Muscle of leg (tissue), 11 donors: ENCODE results near the gene CERKL. TPM values are rescaled to one million over a fixed set of nuclear protein-coding genes. Genes with fewer than 3 reads are reported as not detected.

ENCODE experiments used
- DNase-seq: peaks from one replicate; pipeline ENCODE4 v3.0.0; 2013
- H3K27ac ChIP-seq: one replicate; pipeline ENCODE4 v1.5.1; 2013; ENCODE audit warnings: mild to moderate bottlenecking, low read length, control low read depth
- H3K27me3 ChIP-seq: one replicate; pipeline ENCODE4 v1.6.1; 2013; ENCODE audit warnings: low read length; ENCODE audit not compliant: control insufficient read depth, insufficient read depth
- H3K36me3 ChIP-seq: one replicate; pipeline ENCODE4 v1.6.1; 2013; ENCODE audit warnings: low read length; ENCODE audit not compliant: control insufficient read depth, insufficient read depth
- H3K4me1 ChIP-seq: one replicate; pipeline ENCODE4 v1.6.1; 2013; ENCODE audit warnings: low read length; ENCODE audit not compliant: control insufficient read depth, insufficient read depth
- H3K4me3 ChIP-seq: one replicate; pipeline ENCODE4 v1.5.1; 2013; ENCODE audit warnings: low read length, control low read depth
- H3K9me3 ChIP-seq: replicated peaks from 2 replicates; pipeline ENCODE4 v1.6.1; 2013; ENCODE audit warnings: low read depth, low read length; ENCODE audit not compliant: control insufficient read depth
- WGBS: methylation state at CpG from one replicate; pipeline ENCODE4 v1.1.5; 2013; ENCODE audit warnings: missing lambda C conversion rate; ENCODE audit not compliant: insufficient coverage; 5-methylcytosine and 5-hydroxymethylcytosine counted together
- polyA plus RNA-seq, 8 donors: library from polyadenylated mRNA; unstranded; fragments of 120-200 nt; gene quantifications; one replicate each; pipeline versions ENCODE4 v1.2.1 to v1.2.3, GENCODE V29; 2013; ENCODE audit warnings: inconsistent platforms in 1 of 8, low replicate concordance in 1 of 8; ENCODE audit not compliant: insufficient read length in 8 of 8, insufficient read depth in 1 of 8
- total RNA-seq: library from RNA; stranded (reverse); fragments of 120-200 nt; gene quantifications from one replicate; pipeline ENCODE4 v1.2.4, GENCODE V29; 2013

The CERKL gene
- total and polyA plus RNA-seq, 9 donors: 5.9 to 9.8 (median 7.8) TPM; not detected in 1

DNA sequence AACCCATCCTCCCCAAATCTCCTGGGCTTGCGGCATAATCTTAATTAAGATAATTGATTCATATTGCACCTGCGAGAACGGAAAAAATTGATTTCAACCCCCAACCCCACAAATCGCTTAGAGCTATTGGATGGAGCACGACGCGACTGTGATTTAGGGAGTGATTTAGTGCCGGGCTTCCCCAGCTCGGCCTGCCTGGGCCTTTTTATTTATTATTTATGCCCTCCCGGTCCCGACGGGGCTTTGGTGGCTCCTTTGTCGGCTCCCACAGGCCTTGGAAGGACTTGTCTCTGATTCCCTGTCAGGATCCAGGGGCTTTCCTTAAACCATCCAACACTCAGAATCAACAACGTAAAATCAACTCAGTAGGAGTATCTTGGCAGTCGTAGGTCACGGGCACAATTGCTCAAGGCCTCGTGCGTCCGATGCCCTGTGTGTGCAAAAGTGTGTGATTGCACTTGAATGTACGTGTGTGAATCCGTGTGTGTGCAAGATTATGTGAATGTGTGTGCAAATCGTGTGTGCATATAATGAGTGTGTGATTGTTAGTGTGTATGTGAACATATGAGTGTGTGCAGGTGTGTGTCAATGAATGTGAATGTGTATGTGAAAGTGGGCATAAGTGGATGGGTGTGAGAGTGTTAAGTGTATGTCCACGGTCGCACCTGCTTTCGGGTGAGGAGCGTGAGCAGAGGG is 27.7 kb upstream of the CERKL start:
- no peak overlapping the region for H3K4me3 ChIP-seq
- 7% methylated on average over 12 of the region's 26 CpGs for WGBS

DNA sequence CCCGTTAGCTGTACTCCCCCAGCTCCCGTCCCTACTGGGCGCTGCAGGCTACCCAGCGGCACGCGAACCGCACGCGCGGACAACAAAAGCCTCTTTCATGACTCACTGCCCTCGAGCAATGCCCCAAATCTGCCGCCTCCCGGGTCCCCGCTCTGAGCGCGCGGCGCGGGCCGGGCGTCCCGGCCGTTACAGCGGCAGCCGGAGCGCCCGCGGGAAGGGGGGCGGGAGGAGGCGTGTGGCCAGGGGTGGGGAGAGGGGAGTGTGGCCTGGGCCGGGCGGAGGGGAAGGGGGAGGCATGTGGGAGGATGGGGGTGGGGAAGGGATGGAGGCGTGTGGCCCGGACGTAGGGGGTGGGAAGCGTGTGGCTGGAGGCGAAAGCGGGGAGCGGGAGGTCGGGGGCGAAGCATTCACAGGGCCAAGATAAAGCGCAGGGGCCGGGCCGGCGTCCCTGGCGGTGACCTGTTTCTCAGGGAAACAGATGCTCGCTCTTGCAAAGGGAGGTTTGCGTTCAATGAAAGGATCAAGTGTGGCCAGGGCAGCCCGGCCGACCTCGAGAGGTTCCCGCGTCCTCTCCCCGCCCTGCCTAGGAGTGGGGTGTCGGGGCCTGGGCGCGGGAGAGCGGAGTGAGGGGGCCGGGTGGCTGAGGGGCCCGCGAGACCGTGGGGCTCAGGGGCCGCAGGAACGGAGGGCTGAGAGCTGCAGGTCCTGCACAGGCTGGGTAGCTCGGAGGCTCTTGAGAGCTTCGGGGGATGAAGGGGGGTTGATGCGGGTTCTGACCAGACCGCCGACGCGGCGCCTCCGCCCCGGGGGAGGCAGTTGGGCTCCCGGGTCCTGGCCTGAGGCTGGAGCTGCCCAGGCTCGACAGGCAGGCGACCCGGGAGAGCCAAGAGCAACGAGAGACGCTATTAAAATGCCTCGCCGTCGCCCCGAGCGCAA is 26.9 kb upstream of the CERKL start:
- peaks cover 13% of the 10 kb centered on the region for H3K4me1 ChIP-seq
- no peak overlapping the region for H3K27ac ChIP-seq
- under 1% methylated on average over 56 of the region's 85 CpGs for WGBS
- peaks cover 71% of the 10 kb centered on the region for H3K27me3 ChIP-seq
- H3K9me3 ChIP-seq: no peaks in the 10 kb centered on the region
- no peak for DNase-seq
- H3K4me3 ChIP-seq: no peak overlapping the region
- H3K36me3 ChIP-seq: no peaks in the 10 kb centered on the region

More for the DNA sequence above, 27.7 kb upstream of the CERKL start:
- no peak for DNase-seq
- Histone ChIP-seq H3K36me3 (no peaks in the 10 kb centered on the region), H3K27me3 (peaks cover 65% of the 10 kb centered on the region), H3K9me3 (no peaks in the 10 kb centered on the region), H3K27ac (no peak overlapping the region), H3K4me1 (peaks cover 13% of the 10 kb centered on the region)

DNA sequence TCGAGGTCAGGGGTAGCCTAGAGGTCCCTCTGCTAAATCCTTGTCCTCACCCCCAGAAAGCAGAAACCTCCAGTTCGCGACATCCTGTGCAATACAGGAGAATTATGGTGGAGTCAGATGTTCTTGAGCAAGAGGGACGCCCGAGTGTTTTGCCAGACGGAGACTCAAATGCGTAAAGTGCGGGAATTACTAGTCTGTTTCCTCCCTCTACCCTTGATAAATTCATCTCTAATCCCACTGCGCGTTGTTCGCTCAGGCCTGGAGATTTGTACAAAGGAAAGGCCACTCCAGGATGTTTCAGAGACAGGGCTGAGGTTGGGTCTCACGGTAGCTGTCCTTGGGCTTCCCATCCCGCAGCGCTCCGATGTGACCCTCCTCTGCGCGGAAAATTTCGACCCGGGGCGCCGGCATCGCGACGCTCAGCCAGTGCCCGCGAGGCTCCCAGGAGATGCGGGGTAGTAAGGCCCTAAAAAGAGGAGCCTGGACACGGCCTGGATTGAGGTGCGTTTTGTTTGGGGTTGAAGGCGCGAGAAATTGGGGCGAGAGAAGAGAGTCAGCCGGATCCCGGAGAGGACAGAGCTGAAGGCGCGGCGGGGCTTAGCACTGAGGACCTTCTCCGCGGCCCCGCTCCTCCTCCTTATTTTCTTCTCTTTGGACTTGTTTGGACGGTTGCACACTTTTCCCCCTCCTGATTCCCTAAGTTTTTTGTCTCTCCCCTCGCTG is 26.1 kb upstream of the CERKL start:
- Histone ChIP-seq H3K27me3 (peaks cover 80% of the 10 kb centered on the region), H3K9me3 (no peaks in the 10 kb centered on the region), H3K27ac (no peak overlapping the region), H3K4me3 (no peak overlapping the region), H3K36me3 (no peaks in the 10 kb centered on the region), H3K4me1 (peaks cover 13% of the 10 kb centered on the region)
- under 1% methylated on average over 31 of the region's 42 CpGs for WGBS
- DNase-seq: no peak

- H3K9me3 ChIP-seq: no peaks in the 10 kb centered on the region
- H3K4me3 ChIP-seq: no peak overlapping the region
- H3K27me3 ChIP-seq: peaks cover 83% of the 10 kb centered on the region
- peaks cover 13% of the 10 kb centered on the region for H3K4me1 ChIP-seq
- H3K36me3 ChIP-seq: no peaks in the 10 kb centered on the region
- WGBS: 4% methylated on average over 13 of the region's 24 CpGs
- no peak overlapping the region for H3K27ac ChIP-seq
- no peak for DNase-seq
Measured at GRCh38 chr2:181682026-181682789, 25.3 kb upstream of the CERKL start.

GRCh38 chr2:181680937-181681811 is 24.3 kb upstream of the CERKL start:
- H3K36me3 ChIP-seq: no peaks in the 10 kb centered on the region
- H3K27ac ChIP-seq: no peak overlapping the region
- H3K4me3 ChIP-seq: no peak overlapping the region
- 4% methylated on average over 32 of the region's 38 CpGs for WGBS
- peaks cover 77% of the 10 kb centered on the region for H3K27me3 ChIP-seq
- H3K9me3 ChIP-seq: no peaks in the 10 kb centered on the region
- DNase-seq: no peak
- peaks cover 13% of the 10 kb centered on the region for H3K4me1 ChIP-seq

- H3K36me3 ChIP-seq: no peaks in the 10 kb centered on the region
- peaks cover 13% of the 10 kb centered on the region for H3K4me1 ChIP-seq
- WGBS: under 1% methylated on average over 38 of the region's 45 CpGs
- no peaks in the 10 kb centered on the region for H3K9me3 ChIP-seq
- H3K4me3 ChIP-seq: no peak within 1 kb of the TSS
- DNase-seq: no peak
- H3K27me3 ChIP-seq: peaks cover 74% of the 10 kb centered on the region
- no peak within 1 kb of the TSS for H3K27ac ChIP-seq
Measured at GRCh38 chr2:181680055-181680936, 23.4 kb upstream of the CERKL start, which contains the start of gene NEUROD1. Gene NEUROD1, minus strand, starts transcription at chr2:181680517. Its CDS starts 1,657 bp downstream, at chr2:181678860.

DNA sequence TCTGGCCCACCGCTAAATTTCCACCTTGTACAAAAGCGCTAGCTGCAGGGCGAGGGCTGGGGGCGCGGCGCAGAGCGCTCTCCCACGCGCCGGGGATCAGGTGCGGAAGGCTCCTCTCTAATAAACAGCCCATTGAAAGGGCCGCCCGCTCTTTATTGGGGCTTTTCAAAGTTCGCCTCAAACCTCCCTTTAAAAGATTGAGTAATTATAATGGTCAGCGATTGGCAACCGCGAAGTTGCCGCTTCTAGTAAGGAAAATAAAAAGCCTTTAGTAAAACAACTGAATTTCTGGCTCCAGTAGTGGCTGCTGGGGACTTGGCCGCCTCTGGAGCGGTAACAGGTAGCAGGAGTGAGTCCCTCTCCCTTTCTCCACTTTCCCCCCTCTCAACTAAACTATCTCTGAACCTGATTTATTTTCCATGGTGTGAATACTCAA is 22.7 kb upstream of the CERKL start:
- H3K4me1 ChIP-seq: peaks cover 13% of the 10 kb centered on the region
- no peak overlapping the region for H3K4me3 ChIP-seq
- H3K27me3 ChIP-seq: peaks cover 67% of the 10 kb centered on the region
- 0% methylated on average over 4 of the region's 20 CpGs for WGBS
- H3K27ac ChIP-seq: no peak overlapping the region
- no peaks in the 10 kb centered on the region for H3K36me3 ChIP-seq
- no peak for DNase-seq
- no peaks in the 10 kb centered on the region for H3K9me3 ChIP-seq

GRCh38 chr2:181678861-181679543 is 22.1 kb upstream of the CERKL start:
- peaks cover 13% of the 10 kb centered on the region for H3K4me1 ChIP-seq
- WGBS: 13% methylated on average over 8 of the region's 18 CpGs
- DNase-seq: no peak
- H3K27ac ChIP-seq: no peak overlapping the region
- H3K9me3 ChIP-seq: no peaks in the 10 kb centered on the region
- no peak overlapping the region for H3K4me3 ChIP-seq
- H3K36me3 ChIP-seq: no peaks in the 10 kb centered on the region
- peaks cover 61% of the 10 kb centered on the region for H3K27me3 ChIP-seq
